ENCODE results near the gene KRTAP5-9.

The KRTAP5-9 gene

GRCh38 chr11:71548120-71548519 lies at the start of gene KRTAP5-9:
Gene KRTAP5-9, plus strand, starts transcription at chr11:71548420. Its CDS starts 238 bp downstream, at chr11:71548658.
- Histone ChIP-seq H3K4me3 (replicated peaks; ENCODE audit: low read depth, low read length) (no peak within 1 kb of the TSS), H3K27me3 (replicated peaks; ENCODE audit: control insufficient read depth, insufficient read depth, low read length) (peaks cover 1% of the 10 kb centered on the region; the same call in 1 of the 2 replicates), H3K36me3 (ENCODE audit: control insufficient read depth, insufficient read depth, low read length) (no peaks in the 10 kb centered on the region)
- DNase-seq (ENCODE audit: extremely low read depth, insufficient read length): no peak
- TF ChIP-seq CTCF (IDR thresholded peaks at IDR 0.05; ENCODE audit: insufficient read depth, low read length, poor library complexity, severe bottlenecking): no peak

GRCh38 chr11:71499125-71499524 lies 49.1 kb upstream of the KRTAP5-9 start:
- DNase-seq (ENCODE audit: extremely low read depth, insufficient read length): no peak
- no peak for TF ChIP-seq CTCF (IDR thresholded peaks at IDR 0.05; ENCODE audit: insufficient read depth, low read length, poor library complexity, severe bottlenecking)
- Histone ChIP-seq H3K27me3 (replicated peaks; ENCODE audit: control insufficient read depth, insufficient read depth, low read length) (no peaks in the 10 kb centered on the region), H3K36me3 (ENCODE audit: control insufficient read depth, insufficient read depth, low read length) (peaks cover 36% of the 10 kb centered on the region), H3K4me3 (replicated peaks; ENCODE audit: low read depth, low read length) (no peak overlapping the region)

GRCh38 chr11:71499546-71499945 lies 48.7 kb upstream of the KRTAP5-9 start:
- no peak for DNase-seq (ENCODE audit: extremely low read depth, insufficient read length)
- no peaks in the 10 kb centered on the region for H3K27me3 ChIP-seq (replicated peaks; ENCODE audit: control insufficient read depth, insufficient read depth, low read length)
- H3K36me3 ChIP-seq (ENCODE audit: control insufficient read depth, insufficient read depth, low read length): peaks cover 38% of the 10 kb centered on the region
- H3K4me3 ChIP-seq (replicated peaks; ENCODE audit: low read depth, low read length): no peak overlapping the region
- TF ChIP-seq CTCF (IDR thresholded peaks at IDR 0.05; ENCODE audit: insufficient read depth, low read length, poor library complexity, severe bottlenecking): no peak

GRCh38 chr11:71500601-71501021 lies 47.6 kb upstream of the KRTAP5-9 start:
- no peak for TF ChIP-seq CTCF (IDR thresholded peaks at IDR 0.05; ENCODE audit: insufficient read depth, low read length, poor library complexity, severe bottlenecking)

GRCh38 chr11:71501071-71501985 lies 46.9 kb upstream of the KRTAP5-9 start:
- TF ChIP-seq CTCF (IDR thresholded peaks at IDR 0.05; ENCODE audit: insufficient read depth, low read length, poor library complexity, severe bottlenecking): no peak
- DNase-seq (ENCODE audit: extremely low read depth, insufficient read length): no peak
- no peaks in the 10 kb centered on the region for H3K27me3 ChIP-seq (replicated peaks; ENCODE audit: control insufficient read depth, insufficient read depth, low read length)
- peaks cover 31% of the 10 kb centered on the region for H3K36me3 ChIP-seq (ENCODE audit: control insufficient read depth, insufficient read depth, low read length)
- H3K4me3 ChIP-seq (replicated peaks; ENCODE audit: low read depth, low read length): no peak overlapping the region

More at GRCh38 chr11:71500601-71501021, 47.6 kb upstream of the KRTAP5-9 start:
- H3K4me3 ChIP-seq (replicated peaks; ENCODE audit: low read depth, low read length): no peak overlapping the region
- H3K36me3 ChIP-seq (ENCODE audit: control insufficient read depth, insufficient read depth, low read length): peaks cover 35% of the 10 kb centered on the region
- H3K27me3 ChIP-seq (replicated peaks; ENCODE audit: control insufficient read depth, insufficient read depth, low read length): no peaks in the 10 kb centered on the region
- DNase-seq (ENCODE audit: extremely low read depth, insufficient read length): no peak

All from GM06990 (cell line).